Astrocyte (in vitro differentiated cells and primary cell): ENCODE results near the gene VWA8. TPM values are rescaled to one million over a fixed set of nuclear protein-coding genes. Genes with fewer than 3 reads are reported as not detected.

Source experiments
- DNase-seq: peaks from one replicate; pipeline ENCODE4 v3.0.0-alpha.2; 2010; ENCODE audit warnings: low read depth
- FAIRE-seq: peaks from 2 replicates; lab custom pipeline; 2011; peaks lifted over from hg19 to GRCh38; lab: Jason Lieb, UNC
- H2AFZ ChIP-seq: 2 replicates; pipeline ENCODE4 v1.6.0; 2012; ENCODE audit warnings: low read depth, low read length, inconsistent platforms
- H3K27ac ChIP-seq: 2 replicates; pipeline ENCODE4 v1.5.1; 2011; ENCODE audit warnings: low read depth, low read length, inconsistent platforms
- H3K27me3 ChIP-seq: 2 replicates; pipeline ENCODE4 v1.6.0; 2011; ENCODE audit warnings: low read length, inconsistent platforms; ENCODE audit not compliant: insufficient read depth
- H3K36me3 ChIP-seq: 2 replicates; pipeline ENCODE4 v1.5.1; 2011; ENCODE audit warnings: low read length, inconsistent platforms; ENCODE audit not compliant: insufficient read depth
- H3K4me1 ChIP-seq: 2 replicates; pipeline ENCODE4 v1.5.1; 2011; ENCODE audit warnings: low read length, inconsistent platforms; ENCODE audit not compliant: insufficient read depth
- H3K4me2 ChIP-seq: 2 replicates; pipeline ENCODE4 v1.6.0; 2012; ENCODE audit warnings: low read length, inconsistent platforms
- H3K4me3 ChIP-seq: 2 replicates; pipeline ENCODE4 v1.5.1; 2011; ENCODE audit warnings: low read depth, mild to moderate bottlenecking, low read length, inconsistent platforms; ENCODE audit not compliant: insufficient read depth
- H3K79me2 ChIP-seq: 2 replicates; pipeline ENCODE4 v1.6.0; 2012; ENCODE audit warnings: mild to moderate bottlenecking, low read length, inconsistent platforms; ENCODE audit not compliant: insufficient read depth
- H3K9ac ChIP-seq: 2 replicates; pipeline ENCODE4 v1.6.0; 2012; ENCODE audit warnings: mild to moderate bottlenecking, low read length, inconsistent platforms
- H3K9me3 ChIP-seq: 2 replicates; pipeline ENCODE4 v1.5.1; 2012; ENCODE audit warnings: low read depth, mild to moderate bottlenecking, low read length, inconsistent platforms; ENCODE audit not compliant: insufficient read depth
- H4K20me1 ChIP-seq: 2 replicates; pipeline ENCODE4 v1.6.0; 2012; ENCODE audit warnings: low read length, inconsistent platforms; ENCODE audit not compliant: insufficient read depth
- H3K27ac Mint-ChIP-seq: one replicate; pipeline ENCODE4 v1.8.0; 2021; ENCODE audit warnings: mild to moderate bottlenecking, mixed read lengths; ENCODE audit not compliant: unreplicated experiment
- H3K27me3 Mint-ChIP-seq: one replicate; pipeline ENCODE4 v1.8.0; 2021; ENCODE audit warnings: low read depth, mixed read lengths; ENCODE audit not compliant: unreplicated experiment
- H3K36me3 Mint-ChIP-seq: one replicate; pipeline ENCODE4 v1.8.0; 2021; ENCODE audit warnings: low read depth, mixed read lengths; ENCODE audit not compliant: unreplicated experiment
- H3K4me1 Mint-ChIP-seq: one replicate; pipeline ENCODE4 v1.8.0; 2021; ENCODE audit warnings: low read depth, mixed read lengths; ENCODE audit not compliant: unreplicated experiment
- H3K4me3 Mint-ChIP-seq: one replicate; pipeline ENCODE4 v1.8.0; 2021; ENCODE audit warnings: mild to moderate bottlenecking, moderate library complexity, mixed read lengths; ENCODE audit not compliant: unreplicated experiment
- H3K9me3 Mint-ChIP-seq: one replicate; pipeline ENCODE4 v1.8.0; 2021; ENCODE audit warnings: mild to moderate bottlenecking, mixed read lengths; ENCODE audit not compliant: unreplicated experiment
- EZH2 ChIP-seq: IDR thresholded peaks from 2 replicates; pipeline ENCODE4 v1.6.1; 2012; ENCODE audit warnings: mild to moderate bottlenecking, low read length, inconsistent platforms; ENCODE audit not compliant: insufficient read depth
- total RNA-seq: library from RNA; stranded (reverse); gene quantifications from 2 replicates; pipeline ENCODE4 v1.2.1, GENCODE V29; 2021
- TF ChIP-seq, protein P1 (sequence below): IDR thresholded peaks from 2 replicates; pipeline ENCODE4 v1.5.1; 2011; ENCODE audit warnings: low read depth, mild to moderate bottlenecking, inconsistent platforms, low read length, moderate library complexity; ENCODE audit not compliant: insufficient read depth

The VWA8 gene
- total RNA-seq, 1 donor from 2014 or later, result 15.6 TPM

DNA sequence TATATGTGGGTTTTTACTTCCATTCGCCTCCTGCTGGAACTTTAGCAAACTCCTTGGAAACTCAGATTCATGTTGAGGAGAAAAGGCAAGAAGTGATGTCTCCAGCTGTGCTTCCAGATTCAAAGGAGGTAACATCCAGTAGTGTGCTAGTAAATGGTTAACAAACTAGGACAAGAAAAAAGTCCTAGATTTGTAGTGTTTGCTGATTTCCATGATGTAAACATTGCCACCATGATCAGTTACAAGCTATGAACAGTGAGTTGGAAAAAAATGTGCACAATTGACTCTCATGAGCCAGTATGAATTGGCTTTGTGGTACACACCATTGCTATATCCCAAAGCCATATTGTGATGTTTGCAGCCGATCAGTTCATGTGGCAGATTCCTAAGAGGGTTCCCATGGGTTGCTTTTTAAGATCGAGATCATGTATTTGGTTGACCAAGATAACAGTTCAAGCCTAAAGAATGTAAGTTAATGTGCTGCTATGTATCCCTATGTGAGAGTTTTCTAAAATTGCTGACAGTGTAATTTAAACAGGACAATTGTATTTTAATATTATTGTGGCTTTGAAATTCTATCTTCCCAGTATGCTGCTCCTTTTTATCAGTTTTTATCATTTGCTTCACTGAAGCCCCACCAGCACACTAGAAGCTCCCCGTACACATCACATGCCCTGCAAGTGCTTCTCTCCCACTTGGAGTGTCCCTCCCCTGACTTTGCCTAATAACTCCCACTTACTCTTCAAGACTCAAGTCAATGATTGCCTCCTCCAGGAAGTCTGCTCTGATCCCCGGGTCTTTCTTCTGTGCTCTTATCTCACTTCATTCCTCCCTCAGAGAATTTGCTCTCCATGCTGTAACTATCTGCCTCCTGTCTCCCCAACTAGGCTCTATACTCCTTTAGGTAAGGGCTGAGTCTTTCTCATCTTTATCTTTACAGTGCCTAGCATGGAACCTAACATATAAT, 355.3 kb downstream of the VWA8 start:
- DNase-seq, result no peak
- TF ChIP-seq, protein P1, sequence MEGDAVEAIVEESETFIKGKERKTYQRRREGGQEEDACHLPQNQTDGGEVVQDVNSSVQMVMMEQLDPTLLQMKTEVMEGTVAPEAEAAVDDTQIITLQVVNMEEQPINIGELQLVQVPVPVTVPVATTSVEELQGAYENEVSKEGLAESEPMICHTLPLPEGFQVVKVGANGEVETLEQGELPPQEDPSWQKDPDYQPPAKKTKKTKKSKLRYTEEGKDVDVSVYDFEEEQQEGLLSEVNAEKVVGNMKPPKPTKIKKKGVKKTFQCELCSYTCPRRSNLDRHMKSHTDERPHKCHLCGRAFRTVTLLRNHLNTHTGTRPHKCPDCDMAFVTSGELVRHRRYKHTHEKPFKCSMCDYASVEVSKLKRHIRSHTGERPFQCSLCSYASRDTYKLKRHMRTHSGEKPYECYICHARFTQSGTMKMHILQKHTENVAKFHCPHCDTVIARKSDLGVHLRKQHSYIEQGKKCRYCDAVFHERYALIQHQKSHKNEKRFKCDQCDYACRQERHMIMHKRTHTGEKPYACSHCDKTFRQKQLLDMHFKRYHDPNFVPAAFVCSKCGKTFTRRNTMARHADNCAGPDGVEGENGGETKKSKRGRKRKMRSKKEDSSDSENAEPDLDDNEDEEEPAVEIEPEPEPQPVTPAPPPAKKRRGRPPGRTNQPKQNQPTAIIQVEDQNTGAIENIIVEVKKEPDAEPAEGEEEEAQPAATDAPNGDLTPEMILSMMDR, result no peak
- no peak for TF ChIP-seq EZH2
- Histone ChIP-seq H3K36me3 (no peaks in the 10 kb centered on the region), H3K4me2 (no peak overlapping the region), H2AFZ (no peak overlapping the region), H3K27ac (no peak overlapping the region), H3K79me2 (no peaks in the 10 kb centered on the region), H3K4me1 (peaks cover 5% of the 10 kb centered on the region), H3K9me3 (no peaks in the 10 kb centered on the region), H3K4me3 (no peak overlapping the region), H4K20me1 (no peaks in the 10 kb centered on the region), H3K9ac (no peak overlapping the region), H3K27me3 (no peaks in the 10 kb centered on the region)
- FAIRE-seq, result no peak
- H3K4me1 Mint-ChIP-seq, result peaks cover 11% of the 10 kb centered on the region
- H3K27me3 Mint-ChIP-seq, result no peaks in the 10 kb centered on the region
- peaks cover 7% of the 10 kb centered on the region for H3K36me3 Mint-ChIP-seq
- H3K4me3 Mint-ChIP-seq, result no peak overlapping the region
- no peaks in the 10 kb centered on the region for H3K9me3 Mint-ChIP-seq
- H3K27ac Mint-ChIP-seq, result no peak overlapping the region

- H3K4me3 ChIP-seq, result no peak overlapping the region
- peak; percentile 61 for DNase-seq
- peaks cover 3% of the 10 kb centered on the region for H3K4me1 Mint-ChIP-seq
- no peak overlapping the region for H3K4me3 Mint-ChIP-seq
- H3K4me1 ChIP-seq, result no peaks in the 10 kb centered on the region
- no peak overlapping the region for H3K27ac Mint-ChIP-seq
- H3K27ac ChIP-seq, result no peak overlapping the region
- H3K36me3 Mint-ChIP-seq, result peaks cover 16% of the 10 kb centered on the region
- no peak overlapping the region for H3K4me2 ChIP-seq
- no peak for FAIRE-seq
- TF ChIP-seq EZH2, result no peak
- TF ChIP-seq, protein P1, result no peak
- no peaks in the 10 kb centered on the region for H3K9me3 Mint-ChIP-seq
- H3K27me3 Mint-ChIP-seq, result no peaks in the 10 kb centered on the region
- H4K20me1 ChIP-seq, result no peaks in the 10 kb centered on the region
- no peaks in the 10 kb centered on the region for H3K79me2 ChIP-seq
- H2AFZ ChIP-seq, result no peak overlapping the region
- no peak overlapping the region for H3K9ac ChIP-seq
- no peaks in the 10 kb centered on the region for H3K27me3 ChIP-seq
- no peaks in the 10 kb centered on the region for H3K9me3 ChIP-seq
- no peaks in the 10 kb centered on the region for H3K36me3 ChIP-seq
Observed at GRCh38 chr13:41603917-41604316, 357.0 kb downstream of the VWA8 start.
